Measurements from ENCODE around the gene CBX4.

DNA sequence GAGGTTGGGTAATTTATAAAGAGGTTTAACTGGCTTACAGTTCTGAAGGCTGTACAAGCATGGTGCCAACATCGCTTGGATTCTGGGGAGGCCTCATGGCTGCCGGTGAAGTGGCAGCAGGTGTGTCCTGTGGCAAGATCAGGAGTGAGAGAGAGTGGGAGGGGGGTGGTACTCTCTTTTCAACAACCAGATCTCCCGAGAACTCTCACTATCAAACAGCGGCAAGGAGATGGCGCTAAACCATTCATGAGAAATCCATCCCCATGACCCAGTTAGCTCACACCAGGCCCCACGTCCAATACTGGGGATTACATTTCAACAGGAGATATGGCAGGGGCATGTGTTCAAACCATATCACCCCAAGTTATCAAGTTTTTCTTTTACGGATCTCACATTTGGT, 44.0 kb upstream of the CBX4 start:
- TF ChIP-seq, protein P1, sequence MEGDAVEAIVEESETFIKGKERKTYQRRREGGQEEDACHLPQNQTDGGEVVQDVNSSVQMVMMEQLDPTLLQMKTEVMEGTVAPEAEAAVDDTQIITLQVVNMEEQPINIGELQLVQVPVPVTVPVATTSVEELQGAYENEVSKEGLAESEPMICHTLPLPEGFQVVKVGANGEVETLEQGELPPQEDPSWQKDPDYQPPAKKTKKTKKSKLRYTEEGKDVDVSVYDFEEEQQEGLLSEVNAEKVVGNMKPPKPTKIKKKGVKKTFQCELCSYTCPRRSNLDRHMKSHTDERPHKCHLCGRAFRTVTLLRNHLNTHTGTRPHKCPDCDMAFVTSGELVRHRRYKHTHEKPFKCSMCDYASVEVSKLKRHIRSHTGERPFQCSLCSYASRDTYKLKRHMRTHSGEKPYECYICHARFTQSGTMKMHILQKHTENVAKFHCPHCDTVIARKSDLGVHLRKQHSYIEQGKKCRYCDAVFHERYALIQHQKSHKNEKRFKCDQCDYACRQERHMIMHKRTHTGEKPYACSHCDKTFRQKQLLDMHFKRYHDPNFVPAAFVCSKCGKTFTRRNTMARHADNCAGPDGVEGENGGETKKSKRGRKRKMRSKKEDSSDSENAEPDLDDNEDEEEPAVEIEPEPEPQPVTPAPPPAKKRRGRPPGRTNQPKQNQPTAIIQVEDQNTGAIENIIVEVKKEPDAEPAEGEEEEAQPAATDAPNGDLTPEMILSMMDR (conservative IDR thresholded peaks at IDR 0.05) = no peak
- TF ChIP-seq ZFX (IDR thresholded peaks at IDR 0.05) = no peak

All from C4-2B (cell line).